Activated CD4-positive, alpha-beta T cell treated with anti-CD3 and anti-CD28 coated beads, Interleukin-2, amount 10 ng/mL, durations not matched to agents 7 days and 5 days (primary cell): ENCODE data around the gene TACR2. TPM values are rescaled to one million over a fixed set of nuclear protein-coding genes. Genes with fewer than 3 reads are reported as not detected.

Source experiments
- CTCF ChIA-PET: fragments of 350-600 bp; sonication (Branson Sonifier 250); formaldehyde crosslinking; loops from one replicate; lab custom pipeline; 2021; ENCODE audit warnings: antibody characterized with exemption; lab: Charles Lee
- POLR2A ChIA-PET: fragments of 350-600 bp; sonication (Branson Sonifier 250); formaldehyde crosslinking; loops from one replicate; lab custom pipeline; 2021; ENCODE audit warnings: antibody characterized with exemption; lab: Charles Lee
- DNase-seq: peaks from one replicate; pipeline ENCODE4 v3.0.0-alpha.2; 2020
- H3K27ac Mint-ChIP-seq: one replicate; pipeline ENCODE4 v1.8.0; 2021; ENCODE audit warnings: mild to moderate bottlenecking, moderate library complexity, mixed read lengths
- H3K27me3 Mint-ChIP-seq: one replicate; pipeline ENCODE4 v1.8.0; 2021; ENCODE audit warnings: mixed read lengths
- H3K36me3 Mint-ChIP-seq: one replicate; pipeline ENCODE4 v1.8.0; 2021; ENCODE audit warnings: low read depth, mixed read lengths
- H3K4me1 Mint-ChIP-seq: one replicate; pipeline ENCODE4 v1.8.0; 2021; ENCODE audit warnings: mixed read lengths
- H3K4me3 Mint-ChIP-seq: one replicate; pipeline ENCODE4 v1.8.0; 2021; ENCODE audit warnings: mild to moderate bottlenecking, moderate library complexity, mixed read lengths
- H3K9me3 Mint-ChIP-seq: one replicate; pipeline ENCODE4 v1.8.0; 2021; ENCODE audit warnings: mixed read lengths
- total RNA-seq, 2 experiments: library from RNA; stranded (reverse); gene quantifications; one replicate each; pipeline ENCODE4 v1.2.3, GENCODE V29; 2021

The TACR2 gene
- total RNA-seq, 2 experiments from 2014 or later, result not detected

DNA sequence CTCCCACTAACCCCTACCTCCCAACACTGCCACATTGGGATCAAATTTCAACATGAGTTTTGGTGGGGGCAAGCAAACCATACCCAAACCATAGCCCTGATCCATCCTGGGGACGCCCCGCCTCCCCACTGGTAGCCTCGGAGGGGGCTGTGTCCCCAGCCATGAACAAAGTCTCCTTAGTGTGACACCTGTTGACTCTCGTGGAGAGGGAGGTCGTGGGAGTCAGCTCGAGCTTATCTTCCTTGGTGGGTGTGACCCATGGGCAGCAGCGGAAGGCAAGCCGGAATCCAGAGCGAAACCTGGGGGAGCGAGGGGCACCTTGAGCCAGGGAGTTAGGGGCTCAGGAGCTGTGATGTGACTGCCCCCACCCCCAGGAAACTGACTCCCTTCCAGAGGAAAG is 11.9 kb downstream of the TACR2 start:
- Mint-ChIP-seq H3K36me3 (peaks cover 24% of the 10 kb centered on the region), H3K9me3 (no peaks in the 10 kb centered on the region), H3K4me3 (no peak overlapping the region), H3K27me3 (no peaks in the 10 kb centered on the region), H3K27ac (no peak overlapping the region), H3K4me1 (peaks cover 17% of the 10 kb centered on the region)
- ChIA-PET POLR2A (no interaction called here), CTCF (interaction anchor here (1.4 to 5.9 kb wide), 3 partner anchors 10 to 13 kb away, joined by 3 to 37 read pairs (median 4); no protein-coding TSS in a partner anchor)
- no peak for DNase-seq

DNA sequence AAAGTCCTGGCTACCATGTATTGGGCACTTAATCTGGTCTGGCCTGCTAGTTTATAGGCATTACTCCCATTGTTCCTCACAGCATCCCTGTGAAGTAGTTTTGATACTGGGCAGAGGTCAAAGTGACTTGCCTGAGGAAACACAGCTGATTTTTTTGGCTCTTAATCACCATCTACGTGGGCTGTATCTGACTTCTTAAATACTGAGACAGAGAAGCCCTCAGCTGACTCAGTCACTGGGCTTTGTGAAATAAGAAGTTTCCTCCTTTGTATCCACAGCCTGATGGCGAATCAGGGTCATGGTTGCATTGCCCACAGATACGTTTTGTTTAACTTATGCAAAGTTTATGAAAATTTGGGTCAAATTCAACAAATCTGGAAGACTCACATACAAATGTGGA is 13.2 kb downstream of the TACR2 start:
- Mint-ChIP-seq H3K9me3 (no peaks in the 10 kb centered on the region), H3K27ac (no peak overlapping the region), H3K4me3 (no peak overlapping the region), H3K27me3 (no peaks in the 10 kb centered on the region), H3K4me1 (peaks cover 11% of the 10 kb centered on the region), H3K36me3 (peaks cover 33% of the 10 kb centered on the region)
- CTCF ChIA-PET, result interaction anchor here (0.6 to 5.9 kb wide), 7 partner anchors 9 to 727 kb away, joined by 3 to 37 read pairs (median 4); no protein-coding TSS in a partner anchor
- POLR2A ChIA-PET, result no interaction called here
- no peak for DNase-seq

DNA sequence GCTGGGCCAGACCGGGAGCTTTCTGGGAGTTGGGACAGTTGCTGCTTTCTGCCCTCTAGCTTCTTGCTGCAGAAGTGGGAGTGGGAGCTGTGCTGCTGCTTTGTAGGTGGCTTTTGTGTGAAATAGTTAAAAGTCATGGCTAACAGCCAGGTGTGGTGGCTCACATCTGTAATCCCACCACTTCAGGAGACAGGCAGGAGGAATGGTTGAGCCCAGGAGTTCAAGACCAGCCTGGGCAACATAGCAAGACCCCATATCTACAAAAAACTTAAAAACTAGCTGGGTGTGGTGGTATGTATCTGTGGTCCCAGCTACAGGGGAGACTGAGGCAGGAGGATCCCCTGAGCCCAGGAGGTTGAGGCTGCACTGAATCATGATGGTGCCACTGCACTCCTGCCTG is 13.7 kb downstream of the TACR2 start:
- Mint-ChIP-seq H3K27ac (no peak overlapping the region), H3K4me3 (no peak overlapping the region), H3K27me3 (no peaks in the 10 kb centered on the region), H3K36me3 (peaks cover 33% of the 10 kb centered on the region), H3K4me1 (peaks cover 7% of the 10 kb centered on the region), H3K9me3 (no peaks in the 10 kb centered on the region)
- no peak for DNase-seq
- POLR2A ChIA-PET, result no interaction called here
- CTCF ChIA-PET, result interaction anchor here (0.6 to 5.9 kb wide), 6 partner anchors 9 to 728 kb away, joined by 3 to 37 read pairs (median 4); no protein-coding TSS in a partner anchor

DNA sequence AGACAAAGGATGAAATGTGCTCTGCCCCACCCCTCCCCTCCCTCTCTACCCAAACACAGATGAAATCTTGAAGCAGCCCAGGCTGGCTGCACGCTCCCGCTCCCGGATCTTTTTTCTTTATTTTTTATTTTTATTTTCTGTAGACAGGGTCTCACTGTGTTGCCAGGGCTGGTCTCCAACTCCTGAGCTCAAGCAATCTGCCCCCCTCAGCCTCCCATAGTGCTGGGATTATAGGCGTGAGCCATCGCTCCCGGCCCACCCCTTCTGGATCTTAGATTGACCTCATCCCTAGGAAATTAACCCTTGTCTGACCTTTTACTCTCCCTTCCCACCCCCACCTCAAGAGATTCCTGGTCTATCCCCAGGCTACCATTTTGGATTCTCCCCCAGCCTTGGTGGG is 14.3 kb downstream of the TACR2 start:
- H3K4me3 Mint-ChIP-seq, result no peak overlapping the region
- H3K27ac Mint-ChIP-seq, result no peak overlapping the region
- peaks cover 33% of the 10 kb centered on the region for H3K36me3 Mint-ChIP-seq
- no peaks in the 10 kb centered on the region for H3K27me3 Mint-ChIP-seq
- ChIA-PET CTCF (no interaction called here), POLR2A (no interaction called here)
- peaks cover 2% of the 10 kb centered on the region for H3K4me1 Mint-ChIP-seq
- no peak for DNase-seq
- H3K9me3 Mint-ChIP-seq, result no peaks in the 10 kb centered on the region

DNA sequence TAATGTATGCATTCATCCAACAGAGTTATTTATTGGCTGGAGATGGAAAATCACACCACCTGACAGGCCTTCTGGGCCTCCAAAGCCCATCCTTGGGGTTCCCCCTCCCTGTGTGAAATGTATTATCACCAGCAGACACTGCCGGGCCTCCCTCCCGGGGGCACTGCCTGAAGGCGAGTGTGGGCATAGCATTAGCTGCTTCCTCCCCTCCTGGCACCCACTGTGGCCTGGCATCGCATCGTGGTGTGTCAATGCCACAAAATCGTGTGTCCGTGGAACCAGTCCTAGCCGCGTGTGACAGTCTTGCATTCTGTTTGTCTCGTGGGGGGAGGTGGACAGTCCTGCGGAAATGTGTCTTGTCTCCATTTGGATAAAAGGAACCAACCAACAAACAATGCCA is 15.3 kb downstream of the TACR2 start:
- Mint-ChIP-seq H3K27ac (no peak overlapping the region), H3K9me3 (no peaks in the 10 kb centered on the region), H3K4me3 (no peak overlapping the region), H3K27me3 (no peaks in the 10 kb centered on the region), H3K36me3 (peaks cover 36% of the 10 kb centered on the region), H3K4me1 (peaks cover 2% of the 10 kb centered on the region)
- ChIA-PET POLR2A (no interaction called here), CTCF (no interaction called here)
- DNase-seq, result no peak

DNA sequence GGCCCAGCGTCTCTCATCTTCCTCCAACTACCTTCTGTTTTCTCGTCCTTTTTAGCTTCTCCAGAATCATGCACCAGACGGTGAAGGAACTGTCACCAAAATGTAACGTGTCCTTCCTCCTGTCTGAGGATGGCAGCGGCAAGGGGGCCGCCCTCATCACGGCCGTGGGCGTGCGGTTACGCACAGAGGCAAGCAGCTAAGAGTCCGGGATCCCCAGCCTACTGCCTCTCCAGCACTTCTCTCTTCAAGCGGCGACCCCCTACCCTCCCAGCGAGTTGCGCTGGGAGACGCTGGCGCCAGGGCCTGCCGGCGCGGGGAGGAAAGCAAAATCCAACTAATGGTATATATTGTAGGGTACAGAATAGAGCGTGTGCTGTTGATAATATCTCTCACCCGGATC is 15.8 kb downstream of the TACR2 start:
- Mint-ChIP-seq H3K9me3 (no peaks in the 10 kb centered on the region), H3K4me3 (no peak overlapping the region), H3K27me3 (no peaks in the 10 kb centered on the region), H3K36me3 (peaks cover 37% of the 10 kb centered on the region), H3K27ac (no peak overlapping the region), H3K4me1 (no peaks in the 10 kb centered on the region)
- DNase-seq, result no peak
- ChIA-PET POLR2A (no interaction called here), CTCF (no interaction called here)

DNA sequence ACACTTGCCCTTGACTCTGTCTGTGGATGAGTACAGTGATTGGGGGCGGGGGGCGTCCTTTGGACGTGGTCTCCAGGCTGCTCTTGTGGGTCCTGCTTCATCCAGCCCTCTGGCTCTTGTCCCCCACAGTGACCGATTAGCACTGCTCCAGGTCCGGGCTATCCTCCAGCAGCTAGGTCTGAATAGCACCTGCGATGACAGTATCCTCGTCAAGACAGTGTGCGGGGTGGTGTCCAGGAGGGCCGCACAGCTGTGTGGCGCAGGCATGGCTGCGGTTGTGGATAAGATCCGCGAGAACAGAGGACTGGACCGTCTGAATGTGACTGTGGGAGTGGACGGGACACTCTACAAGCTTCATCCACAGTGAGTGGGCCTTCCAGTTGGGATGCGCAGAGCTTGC is 18.3 kb downstream of the TACR2 start:
- Mint-ChIP-seq H3K4me1 (no peaks in the 10 kb centered on the region), H3K36me3 (peaks cover 49% of the 10 kb centered on the region), H3K9me3 (no peaks in the 10 kb centered on the region), H3K4me3 (no peak overlapping the region), H3K27ac (no peak overlapping the region), H3K27me3 (no peaks in the 10 kb centered on the region)
- ChIA-PET POLR2A (no interaction called here), CTCF (interaction anchor here (1.3 to 1.8 kb wide), 4 partner anchors 8 to 164 kb away, joined by 3 to 9 read pairs (median 4); no protein-coding TSS in a partner anchor)
- no peak for DNase-seq

DNA sequence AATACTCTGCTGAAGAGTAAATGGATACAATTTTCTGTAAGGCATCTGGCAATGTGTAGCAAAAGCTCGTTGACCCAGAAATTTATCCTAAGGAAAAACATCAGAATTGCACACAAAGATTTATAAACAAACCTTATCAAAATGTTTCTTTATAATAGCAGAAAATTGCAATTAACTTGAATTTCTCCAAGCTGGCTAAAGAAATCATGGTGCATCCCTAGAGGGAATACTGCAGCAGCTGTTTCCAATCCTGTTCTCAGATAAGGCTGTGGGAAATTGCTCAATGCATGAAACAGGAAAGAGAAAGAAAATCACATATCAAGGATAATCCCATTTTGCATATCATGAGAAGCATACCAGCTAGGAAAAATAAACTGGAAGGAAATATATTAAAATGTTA is 18.7 kb downstream of the TACR2 start:
- no peaks in the 10 kb centered on the region for H3K9me3 Mint-ChIP-seq
- POLR2A ChIA-PET, result no interaction called here
- H3K4me3 Mint-ChIP-seq, result no peak overlapping the region
- CTCF ChIA-PET, result interaction anchor here (1.5 to 1.8 kb wide), 3 partner anchors 10 to 163 kb away, joined by 3 to 9 read pairs (median 6); no protein-coding TSS in a partner anchor
- H3K27me3 Mint-ChIP-seq, result no peaks in the 10 kb centered on the region
- no peak for DNase-seq
- H3K36me3 Mint-ChIP-seq, result peaks cover 51% of the 10 kb centered on the region
- H3K4me1 Mint-ChIP-seq, result no peaks in the 10 kb centered on the region
- no peak overlapping the region for H3K27ac Mint-ChIP-seq

DNA sequence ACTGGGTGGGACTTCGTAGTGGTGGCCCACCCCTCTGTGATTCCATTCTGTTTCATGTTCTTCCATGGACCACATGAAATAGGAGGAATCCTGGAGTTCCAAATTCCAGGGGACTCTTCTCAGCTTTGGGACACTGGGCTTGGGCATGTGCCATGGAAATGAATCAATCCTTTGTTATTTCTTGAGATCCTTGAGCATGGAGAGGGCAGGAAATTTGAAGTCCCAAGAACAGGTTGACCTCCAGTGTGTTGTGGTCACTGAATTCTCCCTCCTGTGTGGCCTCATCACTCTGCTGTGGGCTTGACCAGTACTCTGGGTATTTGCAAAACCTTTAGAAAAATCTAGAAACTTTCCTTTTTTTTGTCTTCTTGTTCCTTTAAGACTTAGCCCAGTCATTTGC is 22.7 kb downstream of the TACR2 start:
- no peak for DNase-seq
- H3K27me3 Mint-ChIP-seq, result no peaks in the 10 kb centered on the region
- ChIA-PET CTCF (interaction anchor here (0.8 to 4.7 kb wide), 3 partner anchors 12 to 156 kb away, joined by 3 to 37 read pairs (median 25); no protein-coding TSS in a partner anchor), POLR2A (no interaction called here)
- peaks cover 31% of the 10 kb centered on the region for H3K4me1 Mint-ChIP-seq
- H3K9me3 Mint-ChIP-seq, result no peaks in the 10 kb centered on the region
- peaks cover 44% of the 10 kb centered on the region for H3K36me3 Mint-ChIP-seq
- H3K27ac Mint-ChIP-seq, result no peak overlapping the region
- no peak overlapping the region for H3K4me3 Mint-ChIP-seq

DNA sequence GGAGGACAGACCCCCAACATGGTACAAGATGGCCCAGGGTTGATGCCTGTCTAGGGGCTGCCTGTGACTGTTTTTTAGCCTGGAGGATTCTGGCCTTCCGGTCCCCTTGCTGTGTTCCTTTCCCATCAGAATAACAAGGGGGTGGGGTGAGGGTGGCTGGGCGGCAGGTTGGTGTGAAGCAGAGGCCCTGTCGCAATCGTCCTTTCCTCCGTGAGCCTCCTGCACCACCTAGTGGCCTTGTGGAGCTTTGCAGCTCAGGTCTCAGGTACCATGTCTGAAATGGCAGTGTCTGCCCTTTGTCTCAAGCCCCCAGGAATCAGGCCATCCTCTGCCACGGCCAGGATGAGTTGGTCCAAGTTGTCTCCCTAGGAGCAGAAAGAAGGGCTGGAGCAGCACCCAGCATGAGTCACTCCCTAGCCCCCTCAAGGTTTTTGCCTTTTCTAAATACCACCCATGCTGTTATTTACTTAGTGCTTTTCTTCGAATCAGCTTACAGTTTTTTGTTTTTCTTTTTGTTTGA is 24.2 kb downstream of the TACR2 start:
- peak overlapping the region; percentile 62 for H3K27ac Mint-ChIP-seq
- ChIA-PET POLR2A (no interaction called here), CTCF (interaction anchor here (0.5 to 4.7 kb wide), 18 partner anchors 12 to 459 kb away, joined by 3 to 37 read pairs (median 4); no protein-coding TSS in a partner anchor)
- H3K9me3 Mint-ChIP-seq, result no peaks in the 10 kb centered on the region
- peaks cover 49% of the 10 kb centered on the region for H3K36me3 Mint-ChIP-seq
- H3K4me1 Mint-ChIP-seq, result peaks cover 31% of the 10 kb centered on the region
- peak; percentile 88 for DNase-seq
- H3K4me3 Mint-ChIP-seq, result no peak overlapping the region
- no peaks in the 10 kb centered on the region for H3K27me3 Mint-ChIP-seq

DNA sequence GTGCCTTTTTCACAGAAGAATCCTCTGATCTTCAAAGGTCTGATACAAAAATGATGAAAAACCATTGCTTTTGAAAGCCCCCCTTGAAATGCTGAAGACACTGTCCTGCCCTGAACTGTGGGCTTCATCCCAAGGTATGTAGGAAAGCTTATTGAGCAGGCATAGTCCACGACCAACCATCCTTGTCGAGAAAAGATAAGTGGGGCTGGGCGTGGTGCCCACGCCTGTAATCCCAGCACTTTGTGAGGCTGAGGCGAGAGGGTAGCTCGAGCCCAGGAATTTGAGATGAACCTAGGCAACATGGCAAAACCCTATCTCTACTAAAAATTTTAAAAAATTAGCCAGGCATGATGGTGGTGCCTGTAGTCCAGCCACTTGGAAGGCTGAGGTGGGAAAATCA is 25.6 kb downstream of the TACR2 start:
- Mint-ChIP-seq H3K9me3 (no peaks in the 10 kb centered on the region), H3K4me3 (no peak overlapping the region), H3K36me3 (peaks cover 52% of the 10 kb centered on the region), H3K27ac (no peak overlapping the region), H3K27me3 (no peaks in the 10 kb centered on the region), H3K4me1 (peaks cover 31% of the 10 kb centered on the region)
- CTCF ChIA-PET, result interaction anchor here (0.5 to 3.4 kb wide), 4 partner anchors 44 to 162 kb away, joined by 3 to 25 read pairs (median 12); no protein-coding TSS in a partner anchor
- DNase-seq, result no peak
- POLR2A ChIA-PET, result no interaction called here

DNA sequence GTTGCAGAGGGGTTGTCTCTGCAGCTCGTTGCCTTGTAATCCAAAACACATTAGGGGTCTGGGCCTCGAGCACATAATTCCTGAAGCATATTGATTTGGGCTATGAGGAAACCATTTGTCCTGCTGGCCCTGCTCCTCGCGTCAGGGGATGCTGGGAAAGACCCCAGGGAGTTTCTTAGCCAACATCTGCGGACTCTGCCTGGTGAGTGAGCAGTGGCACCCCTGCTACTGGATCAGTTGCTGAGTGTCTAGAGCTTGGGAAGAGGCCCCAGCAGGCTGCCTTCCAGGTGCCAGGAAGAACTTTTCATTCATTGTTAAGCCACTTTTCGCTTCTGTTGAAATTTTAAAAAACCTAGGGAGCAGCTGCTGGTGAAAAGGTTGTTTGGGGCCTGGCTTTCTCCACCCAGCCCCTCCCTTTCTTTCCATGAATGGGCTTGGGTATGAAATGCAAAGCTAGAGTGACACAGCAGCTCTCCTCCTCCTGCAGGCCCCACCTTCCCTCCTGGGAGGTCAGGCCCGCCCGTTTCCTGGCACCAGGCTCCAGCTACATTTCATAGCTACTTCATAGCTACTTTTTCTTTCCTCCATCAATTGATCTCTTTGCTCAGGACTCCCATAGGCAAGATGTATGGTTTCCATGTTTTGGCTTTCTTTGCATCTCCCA is 26.8 kb downstream of the TACR2 start:
- ChIA-PET POLR2A (no interaction called here), CTCF (interaction anchor here (0.6 to 2.6 kb wide), 4 partner anchors 9 to 702 kb away, joined by 3 to 10 read pairs (median 3); no protein-coding TSS in a partner anchor)
- Mint-ChIP-seq H3K4me3 (no peak overlapping the region), H3K36me3 (peaks cover 54% of the 10 kb centered on the region), H3K27ac (peak overlapping the region; percentile 34), H3K9me3 (no peaks in the 10 kb centered on the region), H3K4me1 (peaks cover 32% of the 10 kb centered on the region), H3K27me3 (no peaks in the 10 kb centered on the region)
- peak; percentile 45 for DNase-seq

DNA sequence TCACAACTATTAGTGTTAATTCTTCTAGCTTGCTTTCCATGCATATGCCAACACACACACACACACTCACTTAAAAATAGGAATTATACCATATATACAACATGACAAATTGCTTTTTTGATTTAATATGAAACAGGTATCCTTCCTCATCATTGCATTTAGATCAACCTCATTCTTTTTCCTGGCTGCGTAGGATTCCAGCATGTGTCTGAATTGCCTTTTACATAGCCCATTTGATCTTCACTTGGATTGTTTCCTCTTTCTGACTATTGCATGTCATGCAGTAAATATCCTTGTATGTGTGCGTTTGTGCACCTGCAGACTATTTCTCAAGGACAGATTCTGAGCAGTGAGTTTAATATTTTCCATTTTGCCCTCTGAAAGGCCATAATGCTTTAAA is 28.2 kb downstream of the TACR2 start:
- H3K4me1 Mint-ChIP-seq, result peaks cover 33% of the 10 kb centered on the region
- H3K9me3 Mint-ChIP-seq, result no peaks in the 10 kb centered on the region
- H3K27me3 Mint-ChIP-seq, result no peaks in the 10 kb centered on the region
- no peak overlapping the region for H3K4me3 Mint-ChIP-seq
- DNase-seq, result no peak
- ChIA-PET CTCF (interaction anchor here (0.6 to 2.6 kb wide), 4 partner anchors 33 to 249 kb away, joined by 3 to 10 read pairs (median 3); no protein-coding TSS in a partner anchor), POLR2A (no interaction called here)
- peaks cover 53% of the 10 kb centered on the region for H3K36me3 Mint-ChIP-seq
- no peak overlapping the region for H3K27ac Mint-ChIP-seq
